NCI-H1417 (cell line): ENCODE data around the gene PGLYRP1.

ENCODE experiments used
- DNase-seq, 3 experiments: peaks; one replicate each; lab custom pipeline; 2025; lab: John Stamatoyannopoulos, UW

The PGLYRP1 gene

GRCh38 chr19:46002678-46003275, 20.1 kb downstream of the PGLYRP1 start:
- no peak for DNase-seq

GRCh38 chr19:46000491-46001246, 22.2 kb downstream of the PGLYRP1 start:
- peak in 2 of 3 experiments; percentile 30 to 50 for DNase-seq

- DNase-seq: no peak
Measured at GRCh38 chr19:45999653-46000121, 23.2 kb downstream of the PGLYRP1 start.

- no peak for DNase-seq
Measured at GRCh38 chr19:45998834-45999233, 24.0 kb downstream of the PGLYRP1 start.

GRCh38 chr19:45996933-45997332, 25.9 kb downstream of the PGLYRP1 start:
- no peak for DNase-seq

GRCh38 chr19:45995715-45996385, 27.0 kb downstream of the PGLYRP1 start:
- DNase-seq: no peak

GRCh38 chr19:45994998-45995714, 27.7 kb downstream of the PGLYRP1 start, which contains the start of gene CCDC61:
Gene CCDC61 (plus strand): TSS chr19:45995467. CDS start chr19:46003019, 7,552 bp downstream.
- DNase-seq: peak; percentile 99 to 100 (median 100)

- no peak for DNase-seq
Measured at GRCh38 chr19:45994456-45994997, 28.3 kb downstream of the PGLYRP1 start.

- DNase-seq: no peak
Measured at GRCh38 chr19:45990113-45990728, 32.6 kb downstream of the PGLYRP1 start.

- no peak for DNase-seq
Measured at GRCh38 chr19:45985321-45985720, 37.5 kb downstream of the PGLYRP1 start.

GRCh38 chr19:45981350-45981749, 41.5 kb downstream of the PGLYRP1 start:
- no peak for DNase-seq

GRCh38 chr19:45978156-45978555, 44.7 kb downstream of the PGLYRP1 start:
- DNase-seq: no peak

- peak in 2 of 3 experiments; percentile 31 to 61 for DNase-seq
Measured at GRCh38 chr19:45976178-45976577, 46.7 kb downstream of the PGLYRP1 start.

GRCh38 chr19:45975306-45976070, 47.4 kb downstream of the PGLYRP1 start:
- DNase-seq: peak in 2 of 3 experiments; percentile 10 to 65

GRCh38 chr19:45973553-45974338, 49.1 kb downstream of the PGLYRP1 start, which contains the start of gene NOVA2:
Gene NOVA2 (minus strand): TSS chr19:45973865. CDS start chr19:45973351, 514 bp downstream.
- DNase-seq: peak; percentile 67 to 85 (median 71)

- peak in 2 of 3 experiments; percentile 34 to 41 for DNase-seq
Measured at GRCh38 chr19:45972947-45973540, 49.8 kb downstream of the PGLYRP1 start.

GRCh38 chr19:45972081-45972946, 50.5 kb downstream of the PGLYRP1 start:
- peak in 1 of 3 experiments; percentile 26 for DNase-seq

- DNase-seq: no peak
Measured at GRCh38 chr19:45971260-45971902, 51.5 kb downstream of the PGLYRP1 start.
